Panc1 (cell line): ENCODE measurements around the gene SSH2.

Experiments
- CTCF ChIP-seq: fragments of 450-650 bp; IDR thresholded peaks from 2 replicates; pipeline ENCODE4 v1.5.1; 2017; ENCODE audit warnings: mild to moderate bottlenecking
- POLR2AphosphoS5 ChIP-seq: IDR thresholded peaks from 2 replicates; pipeline ENCODE4 v1.6.1; 2012; ENCODE audit warnings: mild to moderate bottlenecking, low read depth, low read length, moderate library complexity
- SIN3A ChIP-seq: IDR thresholded peaks from 2 replicates; pipeline ENCODE4 v1.6.1; 2012; ENCODE audit warnings: low read depth, mild to moderate bottlenecking, low read length, moderate library complexity, borderline replicate concordance; ENCODE audit not compliant: insufficient read depth
- TCF7L2 ChIP-seq: IDR thresholded peaks from 2 replicates; pipeline ENCODE4 v1.6.1; 2011; ENCODE audit warnings: mild to moderate bottlenecking, low read depth, low read length, inconsistent platforms
- TF ChIP-seq, protein P1 (sequence below), 2 experiments: IDR thresholded peaks; 2 replicates each; pipeline ENCODE4 v1.6.1; 2011 to 2012; ENCODE audit warnings: low read depth in 2 of 2, control low read depth in 1 of 2, low read length in 1 of 2, mild to moderate bottlenecking in 1 of 2, moderate library complexity in 1 of 2; ENCODE audit not compliant: insufficient read depth in 1 of 2

DNA sequence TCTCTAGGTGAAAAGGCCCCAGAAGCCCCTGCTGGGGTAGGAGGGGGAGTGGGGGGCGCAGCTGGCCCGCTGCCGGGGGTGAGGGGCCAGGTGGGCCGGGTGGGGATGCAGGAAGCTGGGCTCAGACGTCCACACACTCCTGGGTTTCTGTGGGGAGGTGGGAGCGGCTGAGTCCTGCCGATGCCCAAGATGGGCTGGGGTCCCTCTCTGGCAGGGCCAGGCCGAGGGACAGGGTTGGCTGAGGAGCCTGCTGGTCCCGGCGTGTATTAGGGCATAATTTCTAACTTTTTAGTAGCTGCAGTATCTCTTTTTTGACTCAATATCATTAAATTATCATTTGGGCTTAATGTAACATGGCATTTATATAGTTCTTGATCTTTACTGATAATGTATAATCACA lies 185.9 kb downstream of the SSH2 start:
- TF ChIP-seq, protein P1, sequence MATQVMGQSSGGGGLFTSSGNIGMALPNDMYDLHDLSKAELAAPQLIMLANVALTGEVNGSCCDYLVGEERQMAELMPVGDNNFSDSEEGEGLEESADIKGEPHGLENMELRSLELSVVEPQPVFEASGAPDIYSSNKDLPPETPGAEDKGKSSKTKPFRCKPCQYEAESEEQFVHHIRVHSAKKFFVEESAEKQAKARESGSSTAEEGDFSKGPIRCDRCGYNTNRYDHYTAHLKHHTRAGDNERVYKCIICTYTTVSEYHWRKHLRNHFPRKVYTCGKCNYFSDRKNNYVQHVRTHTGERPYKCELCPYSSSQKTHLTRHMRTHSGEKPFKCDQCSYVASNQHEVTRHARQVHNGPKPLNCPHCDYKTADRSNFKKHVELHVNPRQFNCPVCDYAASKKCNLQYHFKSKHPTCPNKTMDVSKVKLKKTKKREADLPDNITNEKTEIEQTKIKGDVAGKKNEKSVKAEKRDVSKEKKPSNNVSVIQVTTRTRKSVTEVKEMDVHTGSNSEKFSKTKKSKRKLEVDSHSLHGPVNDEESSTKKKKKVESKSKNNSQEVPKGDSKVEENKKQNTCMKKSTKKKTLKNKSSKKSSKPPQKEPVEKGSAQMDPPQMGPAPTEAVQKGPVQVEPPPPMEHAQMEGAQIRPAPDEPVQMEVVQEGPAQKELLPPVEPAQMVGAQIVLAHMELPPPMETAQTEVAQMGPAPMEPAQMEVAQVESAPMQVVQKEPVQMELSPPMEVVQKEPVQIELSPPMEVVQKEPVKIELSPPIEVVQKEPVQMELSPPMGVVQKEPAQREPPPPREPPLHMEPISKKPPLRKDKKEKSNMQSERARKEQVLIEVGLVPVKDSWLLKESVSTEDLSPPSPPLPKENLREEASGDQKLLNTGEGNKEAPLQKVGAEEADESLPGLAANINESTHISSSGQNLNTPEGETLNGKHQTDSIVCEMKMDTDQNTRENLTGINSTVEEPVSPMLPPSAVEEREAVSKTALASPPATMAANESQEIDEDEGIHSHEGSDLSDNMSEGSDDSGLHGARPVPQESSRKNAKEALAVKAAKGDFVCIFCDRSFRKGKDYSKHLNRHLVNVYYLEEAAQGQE (IDR thresholded peaks at IDR 0.05; ENCODE audit: insufficient read depth in 1 of 2, low read depth in 2 of 2, low read length in 1 of 2), result no peak
- no peak for TF ChIP-seq CTCF
- TF ChIP-seq POLR2AphosphoS5, result no peak
- no peak for TF ChIP-seq SIN3A
- no peak for TF ChIP-seq TCF7L2
